A673 (cell line): ENCODE results near the gene ERC1. TPM values are rescaled to one million over a fixed set of nuclear protein-coding genes. Genes with fewer than 3 reads are reported as not detected.
A peak's percentile ranks its signal among the peaks of the same experiment; 100 is the strongest.

ENCODE experiments used
- BruUV-seq: library from RNA; stranded (reverse); fragments of 400-500 nt; replicated peaks from 2 replicates; lab custom pipeline; 2021; lab: Mats Ljungman, UMichigan
- CTCF ChIA-PET: fragments of 300-600 bp; sonication (Branson Sonifier 250); formaldehyde crosslinking; loops from one replicate; lab custom pipeline; 2022; ENCODE audit warnings: antibody characterized with exemption; lab: Charles Lee
- POLR2A ChIA-PET: fragments of 300-600 bp; sonication (Branson Sonifier 250); formaldehyde crosslinking; loops from one replicate; lab custom pipeline; 2022; ENCODE audit warnings: antibody characterized with exemption; ENCODE audit not compliant: low non-redundant PET; lab: Charles Lee
- DNase-seq: peaks from one replicate; pipeline ENCODE4 v3.0.0-alpha.2; 2015; ENCODE audit warnings: low spot score
- H3K27ac ChIP-seq: fragments of 200-600 bp; sonication (generic); 2 replicates; pipeline ENCODE4 v1.5.1; 2016; ENCODE audit warnings: mixed run types, low read depth, mild to moderate bottlenecking, mixed read lengths, antibody characterized with exemption, low read length; ENCODE audit not compliant: poor library complexity, severe bottlenecking
- H3K27me3 ChIP-seq: fragments of 200-600 bp; sonication (generic); replicated peaks from 2 replicates; pipeline ENCODE4 v1.6.1; 2017; ENCODE audit warnings: mixed run types, low read depth, mild to moderate bottlenecking, mixed read lengths, antibody characterized with exemption, low read length; ENCODE audit not compliant: insufficient read depth, poor library complexity
- H3K36me3 ChIP-seq: fragments of 200-600 bp; sonication (generic); 2 replicates; pipeline ENCODE4 v1.6.1; 2016; ENCODE audit warnings: mixed run types, mild to moderate bottlenecking, mixed read lengths, antibody characterized with exemption, low read length; ENCODE audit not compliant: insufficient read depth, poor library complexity, severe bottlenecking
- H3K4me1 ChIP-seq: fragments of 200-600 bp; sonication (generic); 2 replicates; pipeline ENCODE4 v1.6.1; 2017; ENCODE audit warnings: mixed run types, mild to moderate bottlenecking, mixed read lengths, antibody characterized with exemption, low read length; ENCODE audit not compliant: insufficient read depth, poor library complexity, severe bottlenecking
- H3K4me3 ChIP-seq: fragments of 200-600 bp; sonication (generic); 2 replicates; pipeline ENCODE4 v1.5.1; 2016; ENCODE audit warnings: low read depth, mixed run types, mild to moderate bottlenecking, mixed read lengths, low read length; ENCODE audit not compliant: poor library complexity, severe bottlenecking
- H3K9me3 ChIP-seq: fragments of 200-600 bp; sonication (generic); 2 replicates; pipeline ENCODE4 v1.6.1; 2016; ENCODE audit warnings: mixed run types, low read depth, mild to moderate bottlenecking, mixed read lengths, antibody characterized with exemption, low read length; ENCODE audit not compliant: poor library complexity, severe bottlenecking
- CTCF ChIP-seq: fragments of 300-800, 200-600 bp; sonication (generic); conservative IDR thresholded peaks from 2 replicates; pipeline ENCODE4 v1.5.1; 2017; ENCODE audit warnings: low read depth, mild to moderate bottlenecking, antibody characterized with exemption, low read length, moderate library complexity, mixed read lengths
- EZH2 ChIP-seq: fragments of 200-600 bp; sonication (generic); IDR thresholded peaks from 2 replicates; pipeline ENCODE4 v1.6.1; 2017; ENCODE audit warnings: borderline replicate concordance, low read depth, mild to moderate bottlenecking, mixed read lengths, antibody characterized with exemption, low read length; ENCODE audit not compliant: poor library complexity, severe bottlenecking
- intact Hi-C: fragments of 100-400 bp; cut with micrococcal nuclease; formaldehyde crosslinking; loops from one replicate; pipeline ENCODE4 v1.10.0; 2022; ENCODE audit not compliant: unreplicated experiment
- total RNA-seq: library from RNA; stranded (reverse); gene quantifications from 2 replicates; pipeline ENCODE4 v1.2.3, GENCODE V29; 2021

The ERC1 gene
- total RNA-seq, 1 experiment from 2014 or later: 60.7 TPM

- peak; percentile 39; the same call in 1 of the 2 replicates for TF ChIP-seq CTCF
- no peak for TF ChIP-seq EZH2
- Histone ChIP-seq H3K4me3 (peak overlapping the region; percentile 14), H3K36me3 (no peaks in the 10 kb centered on the region), H3K27me3 (peaks cover 34% of the 10 kb centered on the region), H3K27ac (no peak overlapping the region), H3K9me3 (no peaks in the 10 kb centered on the region), H3K4me1 (peaks cover 10% of the 10 kb centered on the region)
- POLR2A ChIA-PET: no interaction called here
- CTCF ChIA-PET: interaction anchor here (0.6 to 2.1 kb wide), 4 partner anchors 16 to 415 kb away, joined by 3 to 7 read pairs (median 3); no protein-coding TSS in a partner anchor
- intact Hi-C loops: no loop called here
- BruUV-seq: no TSS peak
- peak; percentile 56 for DNase-seq
Observed at GRCh38 chr12:1533205-1533601, 542.2 kb downstream of the ERC1 start.

GRCh38 chr12:1533602-1534304, 542.7 kb downstream of the ERC1 start:
- ChIA-PET CTCF (interaction anchor here (0.7 to 2.1 kb wide), 5 partner anchors 16 to 416 kb away, joined by 3 to 12 read pairs (median 4); no protein-coding TSS in a partner anchor), POLR2A (no interaction called here)
- peaks cover 10% of the 10 kb centered on the region for H3K4me1 ChIP-seq
- no peak for TF ChIP-seq EZH2
- TF ChIP-seq CTCF: no peak
- no TSS peak for BruUV-seq
- peak overlapping the region; percentile 14 for H3K4me3 ChIP-seq
- peak; percentile 41 for DNase-seq
- intact Hi-C loops: no loop called here
- H3K36me3 ChIP-seq: no peaks in the 10 kb centered on the region
- H3K9me3 ChIP-seq: no peaks in the 10 kb centered on the region
- no peak overlapping the region for H3K27ac ChIP-seq
- H3K27me3 ChIP-seq: peaks cover 34% of the 10 kb centered on the region

GRCh38 chr12:1534748-1535147, 543.7 kb downstream of the ERC1 start:
- H3K4me1 ChIP-seq: peaks cover 10% of the 10 kb centered on the region
- no peaks in the 10 kb centered on the region for H3K9me3 ChIP-seq
- peaks cover 24% of the 10 kb centered on the region for H3K27me3 ChIP-seq
- H3K27ac ChIP-seq: no peak overlapping the region
- ChIA-PET CTCF (interaction anchor here (1.4 kb wide), 1 partner anchor 49 kb away, joined by 4 read pairs; no protein-coding TSS in a partner anchor), POLR2A (no interaction called here)
- no peak for DNase-seq
- H3K36me3 ChIP-seq: no peaks in the 10 kb centered on the region
- no peak overlapping the region for H3K4me3 ChIP-seq
- BruUV-seq: no TSS peak
- intact Hi-C loops: no loop called here
- TF ChIP-seq CTCF (no peak), EZH2 (no peak)
